Stimulated activated CD8-positive, alpha-beta memory T cell treated with anti-CD3 and anti-CD28 coated beads, Interleukin-12 subunit alpha, Interleukin-12 subunit beta, amount 100 ng/mL, for 4 hours (primary cell): Measurements from ENCODE around the gene PRKCQ.
A peak's percentile ranks its signal among the peaks of the same experiment; 100 is the strongest.

ENCODE experiments used
- DNase-seq: peaks from one replicate; pipeline ENCODE4 v3.0.0-alpha.2; 2020; ENCODE audit warnings: low read depth

The PRKCQ gene

GRCh38 chr10:6522230-6522629, 57.8 kb downstream of the PRKCQ start:
- DNase-seq, result no peak

DNA sequence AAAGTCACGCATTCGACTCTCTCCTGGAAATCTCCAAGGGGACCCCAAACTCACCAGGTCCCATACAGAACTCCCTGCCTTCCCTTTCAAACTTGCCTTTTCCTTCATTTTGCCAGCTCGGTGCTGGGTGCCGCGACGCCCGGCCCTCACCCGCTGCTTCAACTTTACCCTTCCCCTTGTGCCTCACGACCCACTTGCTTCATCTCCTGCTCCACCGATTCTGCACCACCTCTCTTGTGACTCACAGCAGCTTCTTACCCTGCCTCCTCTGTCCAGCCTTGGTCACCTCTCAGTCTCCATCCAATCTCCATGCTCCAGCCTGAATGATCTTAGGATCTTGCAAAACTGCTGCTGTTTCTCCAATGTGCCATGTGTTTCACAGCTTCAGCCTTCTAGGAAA, 59.9 kb downstream of the PRKCQ start:
- DNase-seq, result no peak

DNA sequence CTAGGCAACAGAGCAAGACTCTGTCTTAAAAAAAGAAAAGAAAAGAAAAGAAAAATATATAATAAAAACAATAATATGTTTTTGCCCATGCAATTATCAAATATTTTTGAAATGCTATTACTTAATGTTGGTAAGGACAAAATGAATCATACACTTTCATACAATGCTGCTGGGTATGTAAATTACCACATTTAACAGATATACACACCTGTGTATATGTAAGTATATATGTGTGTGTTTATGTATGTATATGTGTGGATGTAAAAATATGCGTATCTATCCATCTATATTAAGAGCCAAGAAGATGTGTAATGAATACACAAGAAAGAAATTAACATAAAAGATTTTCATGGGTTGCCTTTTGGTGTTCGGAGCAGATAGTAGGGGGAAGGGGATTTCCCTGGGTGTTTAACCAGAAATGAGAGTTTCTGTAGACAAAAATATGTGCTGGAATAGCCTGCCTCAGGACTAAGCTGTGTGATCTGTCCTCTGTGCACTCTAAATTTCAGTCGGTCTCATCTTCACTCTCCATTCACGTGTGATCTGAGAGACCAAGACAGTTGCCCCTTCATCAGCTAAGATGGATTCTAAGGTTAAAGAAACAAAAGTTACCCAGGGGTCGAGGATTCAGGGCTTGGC, 61.2 kb downstream of the PRKCQ start:
- no peak for DNase-seq

- no peak for DNase-seq
Observed at GRCh38 chr10:6516929-6517284, 63.2 kb downstream of the PRKCQ start.

- DNase-seq, result no peak
Observed at GRCh38 chr10:6516281-6516928, 63.7 kb downstream of the PRKCQ start.

- DNase-seq, result no peak
Observed at GRCh38 chr10:6514844-6515780, 65.0 kb downstream of the PRKCQ start.

DNA sequence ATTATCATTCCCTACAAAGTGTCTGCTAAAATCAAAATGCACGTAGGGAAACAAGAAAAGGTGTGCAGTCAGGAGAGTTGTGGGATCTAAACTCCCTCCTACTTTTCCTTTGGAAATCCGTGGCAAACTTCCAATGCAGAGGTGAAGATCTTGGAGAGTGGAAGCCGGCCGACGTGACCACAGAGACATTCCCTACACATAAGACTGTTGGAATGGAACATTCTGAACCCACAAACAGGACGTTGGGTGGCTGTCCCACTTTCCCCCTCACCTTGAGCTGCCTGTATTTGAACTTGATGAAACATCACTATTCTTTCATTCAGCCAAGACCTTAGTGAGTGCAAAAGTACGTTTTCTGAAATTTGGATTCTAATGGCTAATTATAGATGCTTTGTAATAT, 65.9 kb downstream of the PRKCQ start:
- DNase-seq, result no peak

DNA sequence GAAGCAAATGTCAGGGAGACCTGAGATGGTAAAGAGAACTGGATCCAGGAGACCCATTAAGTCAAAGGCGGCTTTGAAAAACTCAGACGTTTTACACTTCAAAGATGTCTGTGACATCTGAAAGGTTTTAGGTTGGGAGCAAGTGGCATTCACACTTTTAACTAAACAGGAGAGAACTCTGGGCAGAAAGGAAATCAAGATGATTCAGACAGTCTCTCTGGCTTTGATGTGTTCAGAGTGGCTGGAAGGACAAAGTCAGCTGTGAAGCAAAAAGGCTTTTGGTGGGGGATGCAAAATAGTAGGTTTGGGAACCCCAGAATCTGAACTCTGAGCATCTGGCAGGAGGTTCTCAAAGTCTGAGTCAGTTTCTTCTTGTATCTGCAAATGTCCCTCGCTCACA, 66.6 kb downstream of the PRKCQ start:
- DNase-seq, result peak; percentile 13

DNA sequence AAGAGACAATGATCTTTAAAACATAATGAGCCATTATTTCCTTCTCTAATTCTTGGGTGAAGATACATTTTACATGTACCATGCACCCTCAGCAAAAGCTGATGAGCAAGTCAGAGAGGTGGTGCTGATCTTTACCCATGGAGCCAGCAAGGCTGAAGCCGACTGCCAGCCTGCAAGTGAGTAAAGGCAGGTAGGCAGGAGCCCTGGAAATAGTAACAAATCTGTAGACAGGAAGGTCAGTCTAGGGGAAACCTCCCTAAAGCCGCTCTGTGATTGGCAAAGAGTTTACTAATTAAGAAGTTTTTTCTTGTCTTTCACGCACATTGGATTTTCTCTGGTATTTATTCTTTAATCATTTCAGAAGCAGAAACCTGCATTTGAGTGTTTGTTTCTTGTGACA, 67.9 kb downstream of the PRKCQ start:
- no peak for DNase-seq

DNA sequence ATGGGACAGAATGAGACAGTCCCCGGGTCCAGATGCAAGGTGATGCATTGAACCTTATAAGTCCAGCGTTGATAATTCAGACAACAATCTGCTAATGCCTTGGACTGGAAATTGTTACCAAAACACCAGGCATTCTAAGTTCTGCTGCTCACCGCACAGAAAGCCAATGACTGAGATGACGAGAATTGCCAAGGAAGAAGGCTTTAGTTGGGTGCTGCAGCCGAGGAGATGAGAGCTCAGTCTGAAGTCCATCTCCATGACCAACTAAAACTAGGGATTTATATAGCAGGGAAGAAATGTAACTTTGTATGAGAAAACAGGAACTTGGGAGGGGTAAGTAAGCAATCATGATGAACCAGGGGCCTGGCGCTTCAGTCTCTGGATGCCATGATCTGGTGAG, 68.7 kb downstream of the PRKCQ start:
- DNase-seq, result no peak

DNA sequence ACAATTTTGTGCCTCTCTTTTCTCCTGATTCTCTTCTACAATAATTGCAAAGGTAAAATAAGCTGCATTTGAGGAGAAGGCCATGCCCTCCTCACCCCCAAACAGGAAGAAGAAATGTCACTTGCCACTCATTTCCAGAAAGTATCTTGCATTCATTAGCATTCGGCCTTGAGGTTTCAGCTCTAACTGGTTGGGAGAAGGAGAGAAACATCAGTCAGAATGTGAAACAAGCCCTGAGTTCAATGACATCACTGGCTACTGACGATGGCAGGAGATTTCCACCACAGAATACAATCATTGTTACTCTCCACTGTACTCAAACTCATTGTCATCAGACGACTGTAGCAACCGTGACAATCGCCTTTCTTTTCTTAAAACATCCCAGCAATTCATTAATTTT, 72.8 kb downstream of the PRKCQ start:
- no peak for DNase-seq

- DNase-seq, result no peak
Observed at GRCh38 chr10:6505300-6505699, 74.8 kb downstream of the PRKCQ start.

DNA sequence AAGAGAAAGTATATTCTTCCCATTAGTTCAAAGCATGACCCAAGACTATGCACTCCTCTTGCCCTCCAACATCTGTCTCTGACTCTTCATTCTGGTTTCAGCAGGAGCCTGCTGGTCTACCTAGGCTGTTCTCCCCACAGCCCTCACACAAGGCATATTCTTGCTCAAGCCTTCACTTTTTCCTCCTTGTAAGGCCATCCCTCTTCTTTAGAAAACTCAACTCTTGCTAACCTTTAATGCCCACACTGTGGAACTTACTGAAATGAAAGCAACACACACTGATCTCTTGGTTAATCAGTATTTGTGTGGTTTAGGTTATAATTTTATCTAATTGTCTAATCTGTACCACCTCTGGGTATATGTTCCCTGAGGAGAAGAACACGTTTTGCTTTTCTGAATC, 75.8 kb downstream of the PRKCQ start:
- DNase-seq, result no peak

DNA sequence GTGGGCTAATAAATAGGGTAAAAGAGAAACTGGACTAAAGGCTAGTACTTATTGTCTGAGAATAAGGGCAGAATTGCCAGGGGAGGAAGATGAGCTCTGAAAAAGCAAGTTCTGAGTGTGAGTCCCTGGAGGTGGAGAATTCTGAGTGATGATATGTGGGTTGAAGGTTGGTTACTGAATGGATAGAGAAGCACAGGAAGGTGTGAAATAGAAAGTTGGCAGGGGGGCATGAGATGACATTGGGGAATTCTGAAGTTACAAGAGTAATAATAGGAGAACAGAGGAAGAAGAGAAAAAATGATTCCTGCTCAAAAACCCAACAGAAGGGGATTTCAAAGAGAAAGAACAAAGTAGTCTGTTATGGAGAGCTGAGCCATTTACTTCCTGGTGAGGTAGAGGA, 76.9 kb downstream of the PRKCQ start:
- no peak for DNase-seq

DNA sequence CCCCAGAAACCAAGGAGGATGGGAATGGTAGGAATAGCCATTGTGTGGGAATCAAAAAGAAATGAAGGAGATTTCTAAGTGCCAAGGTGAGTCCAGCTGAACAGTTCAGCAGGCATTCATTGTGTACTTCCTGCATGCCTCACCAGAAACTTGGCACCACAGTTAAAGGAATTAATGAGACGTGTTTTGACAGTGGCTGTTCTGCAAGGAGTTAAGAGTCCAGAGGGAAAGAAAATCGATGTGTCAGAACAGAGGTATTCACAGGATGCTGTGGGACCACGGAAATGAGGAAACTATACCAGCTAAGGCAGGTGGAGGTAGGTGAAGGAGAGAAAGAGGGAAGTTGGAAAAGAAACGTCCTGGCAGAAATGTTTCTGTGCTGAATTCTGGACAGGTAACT, 78.1 kb downstream of the PRKCQ start:
- no peak for DNase-seq

GRCh38 chr10:6499974-6500373, 80.1 kb downstream of the PRKCQ start:
- no peak for DNase-seq

DNA sequence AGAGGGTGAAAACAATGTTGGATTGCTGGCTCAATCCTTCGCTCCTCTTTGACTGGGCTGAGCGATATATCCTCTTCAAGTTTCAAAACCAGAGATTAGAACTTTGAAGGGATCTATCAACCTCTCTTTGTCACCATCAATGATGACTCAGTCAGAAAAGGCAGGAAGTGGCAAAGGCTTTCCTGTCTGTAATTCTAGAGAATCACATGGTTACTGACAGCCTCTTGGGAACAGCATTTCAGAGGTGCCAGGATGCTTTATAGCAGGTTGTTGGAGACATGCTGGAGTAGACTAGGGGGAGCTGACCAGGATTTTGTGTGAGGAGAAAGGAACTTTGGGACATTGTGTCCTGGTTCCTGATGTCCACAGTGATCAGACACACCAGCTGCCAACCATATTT, 81.3 kb downstream of the PRKCQ start:
- DNase-seq, result no peak

GRCh38 chr10:6497620-6498019, 82.5 kb downstream of the PRKCQ start:
- no peak for DNase-seq

DNA sequence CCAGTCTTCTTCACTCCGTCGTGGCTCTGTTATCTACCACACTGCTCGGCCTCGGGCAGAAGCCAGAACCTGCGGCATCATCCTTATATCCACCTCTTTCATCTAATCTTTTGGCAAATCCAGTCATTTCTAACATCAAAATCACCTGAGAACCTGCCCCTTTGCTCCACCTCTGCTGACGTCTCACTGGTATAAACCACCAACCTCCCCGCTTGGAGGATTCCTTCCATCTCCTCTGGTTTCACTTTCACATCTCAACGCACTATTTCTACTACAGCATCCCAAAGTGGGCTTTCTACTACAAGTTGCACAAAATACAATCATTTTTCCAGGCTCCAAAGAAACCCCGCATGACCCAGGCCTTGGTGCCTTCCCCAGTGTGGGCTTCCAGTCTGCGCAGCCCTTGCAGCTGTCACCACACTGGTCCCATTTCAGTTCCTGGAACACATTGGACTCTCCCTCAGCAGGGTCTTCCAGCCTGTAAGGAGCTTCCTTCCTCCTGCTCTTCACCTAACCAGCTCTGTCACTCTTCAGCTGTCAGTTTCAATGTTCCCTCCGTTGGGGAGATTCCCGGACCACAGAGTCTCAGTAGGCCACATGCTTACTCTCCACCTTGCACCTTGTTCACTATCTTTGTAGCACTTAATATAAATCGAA, 85.0 kb downstream of the PRKCQ start:
- peak; percentile 22 for DNase-seq

GRCh38 chr10:6494442-6494819, 85.6 kb downstream of the PRKCQ start:
- DNase-seq, result no peak

DNA sequence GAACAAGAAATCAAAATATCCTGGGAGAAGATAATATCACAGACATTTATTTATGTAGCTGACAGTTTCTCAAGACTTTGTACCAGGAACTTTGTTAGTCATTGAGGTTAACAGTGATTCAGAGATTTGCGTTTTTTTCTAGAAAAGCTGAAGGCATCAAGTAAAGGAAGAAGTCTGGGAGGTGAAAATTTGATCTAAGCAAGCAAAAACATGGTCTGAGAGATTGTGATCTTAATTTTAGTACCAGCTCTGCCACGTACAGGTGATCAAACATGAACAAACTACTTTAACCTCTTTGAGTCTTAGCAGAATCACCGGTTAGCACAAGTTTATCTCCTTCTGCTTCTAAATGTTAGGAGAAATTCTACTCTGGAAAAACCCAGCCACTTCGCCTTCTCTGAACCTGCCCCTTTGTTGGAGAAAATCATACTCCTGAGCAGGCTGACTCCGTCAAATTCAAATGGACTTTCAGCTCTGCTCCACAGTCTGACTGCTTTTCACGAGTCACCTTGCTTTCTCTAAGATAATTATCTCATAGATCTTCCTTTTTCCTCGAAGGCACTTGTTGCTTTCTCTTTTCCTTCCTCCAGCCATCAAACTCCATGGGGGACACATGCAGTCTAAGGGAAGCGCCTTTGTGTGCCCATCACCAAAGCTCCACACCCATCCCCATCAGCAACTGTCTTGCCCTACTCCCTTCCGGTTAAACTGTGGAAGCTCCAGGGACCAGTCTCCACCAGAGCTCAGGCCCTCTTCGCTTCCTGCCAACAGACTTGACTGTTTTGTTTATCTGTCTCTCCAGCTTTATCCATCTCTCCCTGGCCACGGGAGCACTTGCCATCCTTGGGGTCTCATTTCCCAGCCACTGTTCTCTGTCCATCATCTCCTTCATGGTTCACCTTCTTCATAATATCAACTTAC, 86.3 kb downstream of the PRKCQ start:
- DNase-seq, result no peak

GRCh38 chr10:6492896-6493295, 87.2 kb downstream of the PRKCQ start:
- no peak for DNase-seq
